H1 (cell line): Measurements from ENCODE around the gene CNPY4. TPM values are rescaled to one million over a fixed set of nuclear protein-coding genes. Genes with fewer than 3 reads are reported as not detected.

Experiments used
- CHD7 ChIP-seq: fragments of 300-600 bp; sonication (generic); IDR thresholded peaks from 2 replicates; pipeline ENCODE4 v1.7.1; 2012; ENCODE audit warnings: low read length, moderate library complexity, mild to moderate bottlenecking, inconsistent platforms; ENCODE audit not compliant: insufficient replicate concordance
- EP300 ChIP-seq, 2 experiments: IDR thresholded peaks; 1 replicate in 1 of 2; 2 replicates in 1 of 2; pipeline ENCODE4 v1.6.1; 2011 to 2012; ENCODE audit warnings: low read depth in 2 of 2, low read length in 2 of 2, mild to moderate bottlenecking in 2 of 2, borderline replicate concordance in 1 of 2, inconsistent platforms in 1 of 2, moderate library complexity in 1 of 2
- JUND ChIP-seq: IDR thresholded peaks from 2 replicates; pipeline ENCODE4 v1.6.1; 2011; ENCODE audit warnings: mild to moderate bottlenecking, improper control_type of control experiment, low read length
- POLR2AphosphoS5 ChIP-seq: IDR thresholded peaks from 2 replicates; pipeline ENCODE4 v1.6.1; 2011; ENCODE audit warnings: low read depth, low read length
- RBBP5 ChIP-seq: IDR thresholded peaks from 2 replicates; pipeline ENCODE4 v1.7.1; 2012; ENCODE audit warnings: low read depth, mild to moderate bottlenecking, inconsistent platforms, low read length, moderate library complexity, borderline replicate concordance
- RXRA ChIP-seq: IDR thresholded peaks from 2 replicates; pipeline ENCODE4 v1.6.1; 2011; ENCODE audit warnings: low read depth, mild to moderate bottlenecking, low read length, moderate library complexity; ENCODE audit not compliant: insufficient read depth
- polyA plus RNA-seq, 7 experiments: library from polyadenylated mRNA; depleted of rRNA in 3 of 7; stranded (reverse) in 5 of 7; unstranded in 2 of 7; fragments of >200 nt in 5 of 7; fragments of 200-250 nt in 2 of 7; gene quantifications; 1 replicate in 5 of 7; 2 replicates in 1 of 7; 4 replicates in 1 of 7; pipeline versions ENCODE4 v1.2.1 to v1.2.3, GENCODE V29; 2011 to 2013; ENCODE audit warnings: missing spikeins in 2 of 7, mixed read lengths in 2 of 7
- total RNA-seq: library from RNA; stranded (reverse); fragmentation: NEBNext Ultra II Directional; extraction: Animal tissue kit (Norgen Biotek cat#: 25700); gene quantifications from 2 replicates; pipeline ENCODE4 v1.2.1, GENCODE V29; 2021

CNPY4 gene
- total and polyA plus RNA-seq, 2 of the 8 experiments (the other 6 are each of a cell fraction or from before 2014, with no cell fraction given): 10.2 to 15.3 TPM

GRCh38 chr7:100115026-100115425 lies 4.4 kb upstream of the CNPY4 start (continued):
- TF ChIP-seq RXRA (no peak), POLR2AphosphoS5 (no peak), CHD7 (no peak), EP300 (IDR thresholded peaks at IDR 0.05; ENCODE audit: borderline replicate concordance in 1 of 2, low read depth in 2 of 2, low read length in 2 of 2) (no peak), RBBP5 (no peak), JUND (no peak)
